Inflammatory macrophage treated with lipopolysaccharide for 4 hours (primary cell): ENCODE measurements around the gene C16orf95.

Experiments used
- DNase-seq: peaks from one replicate; pipeline ENCODE4 v3.0.0-alpha.2; 2020

Gene C16orf95

DNA sequence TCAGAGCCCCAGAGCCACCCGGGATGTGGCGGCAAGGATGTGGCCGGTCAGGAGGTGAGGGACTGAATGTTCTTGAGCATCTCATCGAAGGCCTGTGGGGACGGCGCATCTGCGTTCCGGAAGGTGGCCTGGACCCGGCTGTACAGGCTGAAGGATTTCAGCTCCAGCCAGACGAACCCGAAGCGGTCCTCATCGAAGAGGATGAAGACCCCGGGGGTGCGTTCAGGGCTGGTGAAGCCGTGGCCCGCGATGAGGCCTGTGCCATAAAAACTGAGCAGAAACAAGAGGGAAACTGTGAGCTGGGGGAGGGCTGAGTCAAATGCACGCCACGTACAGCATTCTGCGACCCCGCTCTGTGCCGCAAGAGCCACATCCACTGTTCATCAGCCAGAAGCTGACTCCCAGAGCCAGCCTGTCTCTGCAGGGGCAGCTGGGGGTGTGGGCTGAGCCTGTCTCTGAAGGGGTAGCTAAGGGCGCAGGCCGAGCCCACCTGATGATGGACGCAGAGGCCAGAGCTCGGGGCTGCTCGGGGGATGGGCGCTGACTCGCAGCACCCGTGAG lies 14.1 kb upstream of the C16orf95 start:
- no peak for DNase-seq

DNA sequence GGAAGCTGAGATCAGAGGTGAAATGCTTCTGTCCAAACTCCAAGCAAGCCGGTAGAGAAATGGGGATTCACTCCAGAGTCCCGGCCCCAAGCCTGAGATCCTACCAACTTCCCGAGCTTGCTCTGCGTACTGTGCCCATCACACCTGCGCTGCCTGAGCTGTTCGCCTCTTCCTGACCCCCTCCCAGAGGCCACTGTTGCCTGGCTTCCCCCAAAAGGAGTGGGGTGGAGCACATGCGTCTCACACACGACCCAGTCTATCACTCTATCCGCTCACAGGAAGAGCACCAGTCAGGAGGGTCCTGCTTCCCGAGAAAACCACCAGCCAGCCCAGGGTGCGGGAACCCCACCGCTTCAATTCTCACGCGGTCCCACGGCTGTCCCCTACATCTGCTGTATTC lies 13.5 kb upstream of the C16orf95 start:
- no peak for DNase-seq

DNA sequence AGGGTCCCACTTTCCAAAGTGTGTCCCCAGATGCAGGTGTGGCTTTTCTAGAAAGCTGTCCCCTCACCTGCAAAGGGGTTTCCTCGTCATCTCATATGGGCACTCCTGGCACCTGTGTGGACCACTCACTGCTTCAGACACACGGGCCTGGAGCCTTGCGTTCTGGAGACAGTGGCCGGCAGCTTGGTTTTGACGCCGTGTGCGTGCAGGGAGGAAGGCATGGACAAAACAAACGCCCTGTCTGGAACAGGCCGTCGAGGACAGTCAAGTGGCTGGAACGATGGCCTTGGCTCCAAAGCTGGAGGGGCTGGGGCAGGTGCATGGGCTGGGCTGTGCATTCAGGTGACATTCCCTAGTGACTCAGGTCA lies 13.0 kb upstream of the C16orf95 start:
- DNase-seq, result no peak

GRCh38 chr16:87329436-87330256 lies 12.5 kb upstream of the C16orf95 start:
- no peak for DNase-seq

GRCh38 chr16:87328846-87329245 lies 11.7 kb upstream of the C16orf95 start:
- DNase-seq, result no peak

- DNase-seq, result no peak
Measured at GRCh38 chr16:87327798-87328495, 10.8 kb upstream of the C16orf95 start.

DNA sequence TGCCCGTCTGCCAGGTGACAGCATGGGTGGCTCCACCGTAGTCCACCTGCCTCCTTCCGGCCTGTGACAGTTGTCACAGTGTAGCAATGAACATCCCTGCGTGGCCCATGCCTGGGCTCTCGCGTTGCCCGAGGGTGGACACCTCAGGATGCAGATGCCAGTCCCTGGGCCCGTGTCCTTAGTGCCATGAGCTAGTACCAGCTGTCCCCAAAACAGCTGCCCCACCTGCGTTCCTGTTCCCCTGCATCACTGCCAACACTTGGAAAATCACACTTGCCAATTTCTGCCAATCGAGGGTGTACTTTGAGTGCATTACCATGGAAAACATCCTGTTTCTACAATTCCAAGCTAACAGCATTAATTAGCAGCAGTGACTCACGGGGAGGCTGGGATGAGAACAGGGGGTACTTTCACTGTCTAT lies 9.0 kb upstream of the C16orf95 start:
- no peak for DNase-seq

- no peak for DNase-seq
Measured at GRCh38 chr16:87325423-87325858, 8.2 kb upstream of the C16orf95 start.

DNA sequence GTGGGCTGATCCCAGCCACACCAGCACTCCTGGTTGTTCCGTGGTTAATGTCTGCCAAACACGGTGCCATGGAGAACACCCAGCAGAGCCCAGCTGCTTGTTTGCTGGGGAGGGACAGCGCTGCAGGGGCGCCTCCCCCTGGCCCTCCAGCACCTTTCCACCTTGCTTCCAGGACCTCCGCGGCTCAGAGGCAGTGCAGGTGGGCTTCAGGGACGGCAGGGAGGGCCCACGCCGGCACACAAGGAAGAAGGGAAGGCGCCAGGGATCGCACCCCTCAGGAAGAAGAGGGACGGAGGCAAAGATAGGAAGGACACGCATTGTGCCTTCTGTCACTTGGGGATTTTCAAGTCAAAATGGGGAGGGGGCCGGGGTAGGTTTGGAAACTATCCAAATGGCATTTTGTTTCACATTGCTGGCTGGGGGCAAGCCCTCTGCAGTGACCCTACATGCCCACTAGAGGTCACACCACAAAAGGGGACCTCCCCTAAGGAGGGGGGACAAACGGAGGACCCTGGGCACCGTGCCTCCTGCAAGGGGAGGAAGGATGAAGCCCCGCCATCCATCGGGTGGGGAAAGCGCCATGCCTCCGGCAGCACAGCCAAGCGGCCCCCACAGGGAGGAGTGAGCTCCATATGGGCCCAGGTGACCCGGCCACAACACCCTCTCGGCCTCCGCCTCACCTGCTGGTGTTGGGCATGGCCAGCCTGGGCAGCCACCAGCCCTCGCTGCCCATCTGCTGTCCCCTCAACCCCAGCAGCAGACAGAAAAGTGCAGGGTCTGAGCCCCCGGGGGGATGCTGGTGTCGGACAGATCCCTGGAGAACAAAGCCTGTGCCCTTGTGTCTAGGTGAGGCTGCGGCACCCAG lies 7.5 kb upstream of the C16orf95 start:
- DNase-seq, result peak; percentile 23

- DNase-seq, result no peak
Measured at GRCh38 chr16:87323727-87324410, 6.7 kb upstream of the C16orf95 start.

DNA sequence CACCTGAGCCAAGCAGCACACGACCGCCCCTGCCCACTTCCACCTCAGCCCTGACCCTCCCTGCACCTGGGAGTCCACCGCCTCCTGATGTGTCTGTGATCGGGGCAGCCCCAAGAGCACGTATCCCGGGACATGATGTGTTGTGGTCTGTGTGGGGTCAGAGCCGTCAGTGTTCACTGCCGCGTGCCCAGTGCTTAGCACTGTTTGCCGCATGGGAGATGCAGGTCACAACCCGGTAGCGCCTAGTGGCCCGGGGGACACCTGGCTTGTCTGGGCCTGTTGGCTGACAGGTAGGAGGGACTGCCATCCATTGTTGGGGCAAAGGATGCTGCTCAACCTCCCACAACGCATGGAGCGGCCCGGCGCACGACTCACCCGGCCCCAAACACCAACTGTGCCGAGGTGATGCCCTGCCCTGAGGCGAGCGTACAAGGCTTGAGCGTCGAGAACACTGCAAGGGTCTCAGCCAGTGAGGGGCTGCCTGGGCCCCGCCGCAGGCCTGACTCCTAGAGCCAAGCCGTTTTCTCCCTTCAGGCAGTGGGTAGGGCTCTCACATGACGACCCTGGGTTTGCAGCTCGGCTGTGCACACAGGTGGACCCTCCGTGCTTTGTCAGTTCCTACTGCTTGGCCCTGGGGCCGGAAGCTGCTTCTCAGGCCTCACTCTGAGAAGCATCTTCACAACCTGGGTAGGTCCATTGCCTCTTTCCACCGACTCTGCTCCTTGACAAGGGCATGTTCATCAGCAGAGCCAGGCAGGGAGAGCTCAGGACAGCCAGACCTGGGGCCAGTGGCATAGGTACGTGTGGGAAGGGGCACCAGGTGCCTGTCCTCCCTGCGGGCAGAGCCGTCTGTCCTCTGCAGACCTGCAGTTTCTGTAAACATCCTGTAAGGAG lies 5.9 kb upstream of the C16orf95 start:
- no peak for DNase-seq

DNA sequence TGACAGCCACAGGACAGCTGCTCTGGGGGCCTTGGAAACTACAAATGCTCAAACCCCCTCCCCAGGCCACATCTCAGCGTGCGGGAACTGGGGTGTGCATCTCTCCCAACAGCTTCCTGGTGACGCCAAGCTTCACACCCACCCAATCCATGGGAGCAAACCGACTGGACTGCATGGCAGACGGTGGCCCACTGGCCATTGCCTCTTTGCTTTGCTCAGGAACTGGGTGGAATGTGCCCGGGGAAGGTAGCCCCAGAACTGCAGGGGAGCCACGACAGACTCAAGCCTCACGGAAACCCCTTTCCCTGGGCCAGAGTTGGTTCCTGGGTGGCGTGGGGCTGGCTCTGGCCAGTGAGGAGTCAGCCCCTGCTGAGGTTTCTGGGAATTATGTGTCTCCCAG lies 5.2 kb upstream of the C16orf95 start:
- no peak for DNase-seq

DNA sequence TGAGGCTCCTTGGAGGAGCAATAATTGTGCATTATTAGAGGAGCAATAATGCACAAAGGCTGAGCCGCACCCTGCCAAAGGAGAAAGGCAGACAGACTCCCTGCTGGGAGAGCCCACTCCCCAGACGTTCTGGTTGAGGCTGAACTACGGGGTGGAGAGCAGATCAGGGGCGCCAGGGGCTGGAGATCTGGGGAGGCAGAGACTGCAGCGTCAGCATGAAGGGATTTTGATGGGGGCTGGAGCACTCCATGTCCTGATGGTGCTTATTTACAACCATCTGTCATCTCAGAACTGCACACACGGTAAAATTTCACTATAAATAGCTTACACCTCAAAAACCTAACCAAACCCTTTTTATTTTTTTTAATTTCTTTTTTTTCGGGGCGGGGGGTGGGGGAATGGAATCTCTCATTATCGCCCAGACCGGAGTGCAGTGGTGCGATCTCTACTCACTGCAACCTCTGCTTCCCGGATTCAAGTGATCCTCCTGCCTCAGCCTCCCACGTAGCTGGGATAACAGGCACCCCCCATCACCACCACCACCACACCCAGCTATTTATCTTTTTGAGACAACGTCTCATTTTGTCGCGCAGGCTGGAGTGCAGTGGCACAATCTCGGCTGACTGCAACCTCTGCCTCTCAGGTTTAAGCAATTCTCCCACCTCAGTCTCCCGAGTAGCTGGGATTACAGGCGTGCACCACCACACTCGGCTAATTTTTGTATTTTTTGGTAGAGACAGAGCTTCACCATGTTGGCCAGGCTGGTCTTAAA lies 4.3 kb upstream of the C16orf95 start:
- DNase-seq, result no peak

DNA sequence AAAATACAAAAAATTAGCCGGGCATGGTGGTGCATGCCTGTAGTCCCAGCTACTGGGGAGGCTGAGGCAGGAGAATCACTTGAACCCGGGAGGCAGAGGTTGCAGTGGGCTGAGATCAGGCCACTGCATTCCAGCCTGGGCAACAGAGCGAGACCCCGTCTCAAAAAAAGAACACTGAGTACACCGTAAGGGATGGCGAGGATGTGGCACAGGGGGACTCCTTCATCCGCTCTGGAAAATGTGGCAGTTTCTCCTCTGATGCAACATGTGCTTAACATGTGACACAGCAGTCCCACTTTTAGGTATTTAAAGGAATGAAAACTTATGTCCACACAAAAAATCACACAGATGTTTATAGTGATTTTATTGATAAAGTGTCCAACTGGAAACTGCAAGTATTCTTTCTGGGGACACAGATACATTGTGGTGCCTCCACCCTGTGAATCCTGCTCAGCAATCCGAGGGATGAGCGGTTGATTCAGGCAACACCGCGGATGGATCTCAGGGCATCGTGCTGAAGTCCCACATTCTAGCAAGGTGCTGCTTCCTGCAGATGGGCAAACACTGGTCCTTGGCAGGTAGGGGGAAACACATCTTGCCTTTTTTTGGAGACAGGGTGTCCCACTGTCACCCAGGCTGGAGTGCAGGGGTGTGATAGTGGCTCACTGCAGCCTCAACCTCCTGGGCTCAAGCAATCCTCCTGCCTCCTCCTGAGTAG lies 3.5 kb upstream of the C16orf95 start:
- DNase-seq, result no peak

DNA sequence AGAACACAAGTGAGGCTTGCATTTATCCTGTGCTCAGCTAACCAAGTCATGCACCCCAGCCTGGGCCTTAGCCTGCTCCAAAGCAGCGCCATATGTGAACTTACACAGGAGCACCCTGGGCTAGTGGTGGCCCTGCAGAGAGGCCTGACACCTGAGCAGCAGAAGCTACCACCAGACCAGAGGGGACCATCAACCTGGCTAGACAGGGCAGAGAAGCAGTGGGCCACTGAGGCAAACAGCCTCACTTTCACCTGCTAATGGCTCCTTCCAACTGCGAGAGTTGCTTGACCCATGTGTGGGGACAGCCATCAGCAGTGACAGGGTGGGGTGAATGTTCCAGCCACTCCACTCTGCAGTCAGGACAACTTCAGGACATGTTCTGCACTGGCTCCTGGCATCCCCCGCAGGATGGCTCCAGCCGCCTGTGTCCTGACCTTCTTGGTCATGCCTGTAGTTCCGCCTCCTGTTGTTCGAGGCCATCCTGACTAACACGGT lies 2.9 kb upstream of the C16orf95 start:
- no peak for DNase-seq

DNA sequence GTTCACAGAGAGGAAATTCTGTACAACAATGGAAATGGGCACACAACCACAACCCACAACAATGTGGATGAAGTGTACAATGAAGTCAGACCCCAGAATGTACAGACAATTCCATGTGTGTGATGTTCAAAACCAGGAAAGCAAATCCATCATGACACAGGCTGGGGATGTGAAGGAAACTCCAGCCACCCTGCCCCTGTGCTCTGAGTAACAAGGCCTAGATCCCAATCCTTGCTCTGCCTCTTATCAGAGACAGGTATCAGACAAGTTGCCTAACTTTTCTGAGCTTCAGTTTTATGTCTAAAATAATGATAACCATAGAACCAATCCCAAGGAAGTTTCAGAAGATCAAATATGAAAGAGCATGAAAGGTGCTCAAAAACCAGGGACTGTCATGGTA lies 1.8 kb upstream of the C16orf95 start:
- no peak for DNase-seq

- DNase-seq, result peak; percentile 39
Measured at GRCh38 chr16:87317750-87318644, 805 bp upstream of the C16orf95 start.

DNA sequence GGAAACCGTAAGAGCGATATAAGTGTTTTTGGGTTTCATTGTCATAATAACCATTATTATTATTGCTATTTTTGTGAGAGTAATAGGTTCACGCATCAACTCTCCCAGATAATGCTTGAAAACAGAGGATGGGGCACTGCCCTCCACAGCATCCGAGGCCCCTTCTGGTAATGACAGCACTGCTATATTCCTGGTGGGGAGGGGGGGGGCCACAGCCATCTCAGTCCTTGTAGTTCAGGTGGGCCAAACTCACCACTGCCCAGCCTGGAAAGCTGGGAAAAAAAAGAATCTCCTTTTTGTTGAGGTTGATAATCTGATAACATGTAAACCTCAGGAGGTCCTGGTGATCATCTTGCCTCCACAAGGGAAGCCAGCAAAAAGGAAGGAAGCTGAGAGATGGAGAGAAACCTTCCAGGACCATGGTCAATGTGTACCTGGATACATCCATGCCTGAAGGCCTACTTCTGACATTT lies 706 bp downstream of the C16orf95 start:
- DNase-seq, result no peak
